ENCODE results near the gene NRROS.

- TF ChIP-seq GATA3 (IDR thresholded peaks at IDR 0.05; ENCODE audit: low read depth, low read length), result no peak
- no peak for TF ChIP-seq GATA2 (IDR thresholded peaks at IDR 0.05; ENCODE audit: low read depth, low read length)
These were observed 7.8 kb upstream of the NRROS start for GRCh38 chr3:196631682-196632045.

Measured in SH-SY5Y (cell line).